H54 (cell line): ENCODE measurements around the gene MRTO4.

ENCODE experiments used
- DNase-seq: peaks from one replicate; pipeline ENCODE4 v3.0.0; 2011; ENCODE audit warnings: low spot score, mixed read lengths; ENCODE audit not compliant: insufficient read length
- FAIRE-seq: peaks from 3 replicates; lab custom pipeline; 2011; peaks lifted over from hg19 to GRCh38; lab: Jason Lieb, UNC
- POLR2A ChIP-seq: IDR thresholded peaks from 2 replicates; pipeline ENCODE4 v1.6.1; 2011; ENCODE audit warnings: low read depth, mild to moderate bottlenecking, low read length

MRTO4 gene

GRCh38 chr1:19305880-19306279 is 54.3 kb downstream of the MRTO4 start:
- no peak for FAIRE-seq
- TF ChIP-seq POLR2A, result no peak

DNA sequence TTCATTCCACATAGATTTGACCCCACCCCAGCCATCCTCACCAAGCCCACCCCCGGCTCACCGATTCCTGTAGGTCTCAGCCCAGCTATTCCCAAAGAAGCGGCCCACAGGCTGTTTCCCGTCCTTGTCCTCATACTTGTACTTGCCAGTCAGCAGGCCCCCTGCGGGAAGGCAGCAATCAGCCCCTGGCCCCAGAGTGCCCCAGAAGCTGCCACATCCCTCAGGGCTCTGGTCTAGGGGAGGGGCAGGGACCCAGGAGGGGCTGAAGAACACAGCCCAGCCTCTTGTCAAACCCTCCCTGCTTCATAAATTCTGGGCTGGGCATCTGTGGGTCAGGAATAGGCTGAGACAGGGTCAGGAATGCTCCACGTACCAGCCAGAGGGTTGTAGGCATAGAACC is 55.3 kb downstream of the MRTO4 start:
- FAIRE-seq, result no peak
- TF ChIP-seq POLR2A, result no peak
- no peak for DNase-seq

More at GRCh38 chr1:19305880-19306279, 54.3 kb downstream of the MRTO4 start:
- DNase-seq, result no peak

DNA sequence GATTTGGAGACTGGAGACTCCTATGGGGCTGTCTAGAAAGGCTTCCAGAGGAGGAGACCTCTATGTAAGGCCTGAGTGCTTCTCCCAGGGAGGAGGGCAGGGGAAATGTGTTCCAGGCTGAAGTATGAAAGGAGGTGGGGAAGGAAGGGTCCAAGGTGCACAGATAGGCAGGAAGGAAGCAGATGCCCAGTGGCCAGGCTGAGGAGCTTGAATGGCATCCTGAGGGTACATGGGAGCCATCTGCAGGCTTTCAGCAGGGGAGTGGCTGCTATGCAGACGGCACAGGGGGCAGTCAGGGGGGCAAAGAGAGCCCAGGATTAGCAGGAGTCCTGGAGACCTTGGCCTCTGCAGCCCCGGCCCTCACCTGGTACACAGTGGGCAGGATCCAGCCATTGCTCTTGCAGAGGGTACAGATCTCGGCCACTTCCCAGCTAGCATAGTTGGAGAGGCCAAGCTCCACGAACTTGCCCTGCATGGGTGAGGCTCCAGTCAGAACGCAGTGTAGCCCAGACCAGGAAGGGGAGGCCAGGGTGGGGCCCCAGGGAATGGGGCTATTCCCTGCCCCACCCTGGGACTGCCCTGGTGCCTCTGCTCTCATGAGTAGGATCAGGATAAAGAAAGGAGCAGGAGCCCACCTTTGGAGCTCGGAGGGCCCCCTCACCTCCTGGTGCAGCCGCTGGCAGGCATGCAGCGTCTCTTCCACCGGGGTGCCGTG is 56.3 kb downstream of the MRTO4 start:
- no peak for DNase-seq
- no peak for TF ChIP-seq POLR2A
- no peak for FAIRE-seq

GRCh38 chr1:19308509-19308907 is 56.9 kb downstream of the MRTO4 start:
- no peak for TF ChIP-seq POLR2A
- DNase-seq, result no peak
- FAIRE-seq, result no peak

GRCh38 chr1:19309123-19309813 is 57.7 kb downstream of the MRTO4 start:
- peak; percentile 54 for DNase-seq
- no peak for TF ChIP-seq POLR2A
- no peak for FAIRE-seq
